Breast epithelium (tissue), 3 donors: ENCODE results near the gene RETREG1.

Source experiments
- CTCF ChIP-seq, 3 donors: fragments of 450-650 bp; IDR thresholded peaks; one replicate each; pipeline ENCODE4 v1.5.1; 2016 to 2017; ENCODE audit warnings: antibody characterized with exemption in 3 of 3, mild to moderate bottlenecking in 3 of 3, moderate library complexity in 3 of 3
- POLR2A ChIP-seq: fragments of 450-650 bp; IDR thresholded peaks from one replicate; pipeline ENCODE4 v1.6.1; 2016; ENCODE audit warnings: antibody characterized with exemption, mild to moderate bottlenecking, moderate library complexity
- POLR2AphosphoS5 ChIP-seq, 3 donors: sonication (generic); formaldehyde crosslinking; IDR thresholded peaks; one replicate each; pipeline ENCODE4 v1.6.1; 2017; ENCODE audit warnings: antibody characterized with exemption in 3 of 3

- TF ChIP-seq CTCF (IDR thresholded peaks at IDR 0.05) (no peak), POLR2A (no peak), POLR2AphosphoS5 (IDR thresholded peaks at IDR 0.05) (no peak)
Observed at GRCh38 chr5:16666130-16666882, 49.5 kb upstream of the RETREG1 start.
